HG03354 (cell line): ENCODE results near the gene PEAK3.

Experiments
- ATAC-seq: cut with Tn5 transposase; IDR thresholded peaks from one replicate; pipeline ENCODE4 v1.9.1; 2021; ENCODE audit warnings: mild to moderate bottlenecking; ENCODE audit not compliant: unreplicated experiment, poor library complexity, severe bottlenecking

PEAK3 gene

GRCh38 chr19:2315818-2316353 is 33.9 kb upstream of the PEAK3 start:
- ATAC-seq = no peak

- ATAC-seq = no peak
Measured at GRCh38 chr19:2315121-2315817, 33.3 kb upstream of the PEAK3 start.

GRCh38 chr19:2312820-2313501 is 31.0 kb upstream of the PEAK3 start:
- no peak for ATAC-seq

GRCh38 chr19:2311093-2311492 is 29.1 kb upstream of the PEAK3 start:
- ATAC-seq = no peak

- ATAC-seq = no peak
Measured at GRCh38 chr19:2309734-2310362, 27.9 kb upstream of the PEAK3 start.

GRCh38 chr19:2308114-2308556 is 26.2 kb upstream of the PEAK3 start, which contains the start of gene LINGO3:
LINGO3 (minus strand) TSS chr19:2308154; CDS start chr19:2291776, 16,378 bp downstream.
- ATAC-seq = no peak

- ATAC-seq = no peak
Measured at GRCh38 chr19:2307518-2308012, 25.6 kb upstream of the PEAK3 start.

- ATAC-seq = no peak
Measured at GRCh38 chr19:2306971-2307370, 25.0 kb upstream of the PEAK3 start.

GRCh38 chr19:2306281-2306806 is 24.4 kb upstream of the PEAK3 start:
- no peak for ATAC-seq

- ATAC-seq = no peak
Measured at GRCh38 chr19:2305452-2306280, 23.7 kb upstream of the PEAK3 start.

- ATAC-seq = no peak
Measured at GRCh38 chr19:2303211-2303798, 21.3 kb upstream of the PEAK3 start.

GRCh38 chr19:2302319-2303210 is 20.6 kb upstream of the PEAK3 start:
- no peak for ATAC-seq

- no peak for ATAC-seq
Measured at GRCh38 chr19:2300533-2300932, 18.6 kb upstream of the PEAK3 start.

- no peak for ATAC-seq
Measured at GRCh38 chr19:2296141-2296540, 14.2 kb upstream of the PEAK3 start.

GRCh38 chr19:2294687-2295335 is 12.8 kb upstream of the PEAK3 start:
- ATAC-seq = no peak

- no peak for ATAC-seq
Measured at GRCh38 chr19:2291185-2291751, 9.3 kb upstream of the PEAK3 start.

- ATAC-seq = no peak
Measured at GRCh38 chr19:2290441-2291184, 8.6 kb upstream of the PEAK3 start.
